Astrocyte (in vitro differentiated cells and primary cell): Measurements from ENCODE around the gene DYTN. TPM values are rescaled to one million over a fixed set of nuclear protein-coding genes. Genes with fewer than 3 reads are reported as not detected.

Source experiments
- DNase-seq: peaks from one replicate; pipeline ENCODE4 v3.0.0-alpha.2; 2010; ENCODE audit warnings: low read depth
- FAIRE-seq: peaks from 2 replicates; lab custom pipeline; 2011; peaks lifted over from hg19 to GRCh38; lab: Jason Lieb, UNC
- H2AFZ ChIP-seq: 2 replicates; pipeline ENCODE4 v1.6.0; 2012; ENCODE audit warnings: low read depth, low read length, inconsistent platforms
- H3K27ac ChIP-seq: 2 replicates; pipeline ENCODE4 v1.5.1; 2011; ENCODE audit warnings: low read depth, low read length, inconsistent platforms
- H3K27me3 ChIP-seq: 2 replicates; pipeline ENCODE4 v1.6.0; 2011; ENCODE audit warnings: low read length, inconsistent platforms; ENCODE audit not compliant: insufficient read depth
- H3K36me3 ChIP-seq: 2 replicates; pipeline ENCODE4 v1.5.1; 2011; ENCODE audit warnings: low read length, inconsistent platforms; ENCODE audit not compliant: insufficient read depth
- H3K4me1 ChIP-seq: 2 replicates; pipeline ENCODE4 v1.5.1; 2011; ENCODE audit warnings: low read length, inconsistent platforms; ENCODE audit not compliant: insufficient read depth
- H3K4me2 ChIP-seq: 2 replicates; pipeline ENCODE4 v1.6.0; 2012; ENCODE audit warnings: low read length, inconsistent platforms
- H3K4me3 ChIP-seq: 2 replicates; pipeline ENCODE4 v1.5.1; 2011; ENCODE audit warnings: low read depth, mild to moderate bottlenecking, low read length, inconsistent platforms; ENCODE audit not compliant: insufficient read depth
- H3K79me2 ChIP-seq: 2 replicates; pipeline ENCODE4 v1.6.0; 2012; ENCODE audit warnings: mild to moderate bottlenecking, low read length, inconsistent platforms; ENCODE audit not compliant: insufficient read depth
- H3K9ac ChIP-seq: 2 replicates; pipeline ENCODE4 v1.6.0; 2012; ENCODE audit warnings: mild to moderate bottlenecking, low read length, inconsistent platforms
- H3K9me3 ChIP-seq: 2 replicates; pipeline ENCODE4 v1.5.1; 2012; ENCODE audit warnings: low read depth, mild to moderate bottlenecking, low read length, inconsistent platforms; ENCODE audit not compliant: insufficient read depth
- H4K20me1 ChIP-seq: 2 replicates; pipeline ENCODE4 v1.6.0; 2012; ENCODE audit warnings: low read length, inconsistent platforms; ENCODE audit not compliant: insufficient read depth
- H3K27ac Mint-ChIP-seq: one replicate; pipeline ENCODE4 v1.8.0; 2021; ENCODE audit warnings: mild to moderate bottlenecking, mixed read lengths; ENCODE audit not compliant: unreplicated experiment
- H3K27me3 Mint-ChIP-seq: one replicate; pipeline ENCODE4 v1.8.0; 2021; ENCODE audit warnings: low read depth, mixed read lengths; ENCODE audit not compliant: unreplicated experiment
- H3K36me3 Mint-ChIP-seq: one replicate; pipeline ENCODE4 v1.8.0; 2021; ENCODE audit warnings: low read depth, mixed read lengths; ENCODE audit not compliant: unreplicated experiment
- H3K4me1 Mint-ChIP-seq: one replicate; pipeline ENCODE4 v1.8.0; 2021; ENCODE audit warnings: low read depth, mixed read lengths; ENCODE audit not compliant: unreplicated experiment
- H3K4me3 Mint-ChIP-seq: one replicate; pipeline ENCODE4 v1.8.0; 2021; ENCODE audit warnings: mild to moderate bottlenecking, moderate library complexity, mixed read lengths; ENCODE audit not compliant: unreplicated experiment
- H3K9me3 Mint-ChIP-seq: one replicate; pipeline ENCODE4 v1.8.0; 2021; ENCODE audit warnings: mild to moderate bottlenecking, mixed read lengths; ENCODE audit not compliant: unreplicated experiment
- CTCF ChIP-seq: IDR thresholded peaks from 2 replicates; pipeline ENCODE4 v1.5.1; 2011; ENCODE audit warnings: low read depth, mild to moderate bottlenecking, inconsistent platforms, low read length, moderate library complexity; ENCODE audit not compliant: insufficient read depth
- EZH2 ChIP-seq: IDR thresholded peaks from 2 replicates; pipeline ENCODE4 v1.6.1; 2012; ENCODE audit warnings: mild to moderate bottlenecking, low read length, inconsistent platforms; ENCODE audit not compliant: insufficient read depth
- total RNA-seq: library from RNA; stranded (reverse); gene quantifications from 2 replicates; pipeline ENCODE4 v1.2.1, GENCODE V29; 2021

Gene DYTN
- total RNA-seq, 1 donor from 2014 or later, result not detected

DNA sequence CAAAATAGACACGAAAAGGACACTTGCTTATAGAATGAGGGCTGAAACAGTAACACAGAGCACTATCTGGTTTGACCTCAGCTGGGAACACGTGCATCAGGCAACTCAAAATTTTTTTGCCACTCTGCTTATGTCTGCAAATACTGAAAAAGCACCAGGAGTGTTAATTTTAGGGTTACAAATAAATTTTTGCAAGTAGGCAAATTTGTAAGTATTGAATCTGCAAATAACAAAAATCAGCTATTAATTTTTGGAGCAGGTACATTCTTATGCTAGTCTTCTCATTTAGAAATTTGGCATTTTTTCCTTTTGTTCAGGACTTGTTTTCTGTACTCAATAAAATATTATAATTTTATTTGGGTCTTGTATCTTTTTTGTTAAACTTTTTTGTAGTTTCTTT is 29.7 kb downstream of the DYTN start:
- no peak for FAIRE-seq
- Histone ChIP-seq H4K20me1 (no peaks in the 10 kb centered on the region), H3K4me3 (no peak overlapping the region), H3K27ac (no peak overlapping the region), H2AFZ (no peak overlapping the region), H3K9ac (no peak overlapping the region), H3K36me3 (no peaks in the 10 kb centered on the region), H3K9me3 (no peaks in the 10 kb centered on the region), H3K27me3 (peaks cover 3% of the 10 kb centered on the region), H3K79me2 (no peaks in the 10 kb centered on the region), H3K4me2 (no peak overlapping the region), H3K4me1 (no peaks in the 10 kb centered on the region)
- Mint-ChIP-seq H3K9me3 (no peaks in the 10 kb centered on the region), H3K36me3 (no peaks in the 10 kb centered on the region), H3K4me1 (no peaks in the 10 kb centered on the region), H3K4me3 (no peak overlapping the region), H3K27ac (no peak overlapping the region), H3K27me3 (no peaks in the 10 kb centered on the region)
- TF ChIP-seq EZH2 (no peak), CTCF (no peak)
- DNase-seq, result no peak

- H3K27me3 ChIP-seq, result peaks cover 3% of the 10 kb centered on the region
- H3K27ac Mint-ChIP-seq, result no peak overlapping the region
- H3K4me1 ChIP-seq, result no peaks in the 10 kb centered on the region
- no peak overlapping the region for H3K27ac ChIP-seq
- no peaks in the 10 kb centered on the region for H3K36me3 Mint-ChIP-seq
- H2AFZ ChIP-seq, result no peak overlapping the region
- no peak for FAIRE-seq
- H3K4me3 Mint-ChIP-seq, result no peak overlapping the region
- no peak overlapping the region for H3K4me2 ChIP-seq
- no peak for TF ChIP-seq CTCF
- no peak for TF ChIP-seq EZH2
- H3K9ac ChIP-seq, result no peak overlapping the region
- no peaks in the 10 kb centered on the region for H3K27me3 Mint-ChIP-seq
- H3K9me3 ChIP-seq, result no peaks in the 10 kb centered on the region
- no peaks in the 10 kb centered on the region for H4K20me1 ChIP-seq
- no peaks in the 10 kb centered on the region for H3K9me3 Mint-ChIP-seq
- H3K4me3 ChIP-seq, result no peak overlapping the region
- H3K79me2 ChIP-seq, result no peaks in the 10 kb centered on the region
- H3K36me3 ChIP-seq, result no peaks in the 10 kb centered on the region
- no peaks in the 10 kb centered on the region for H3K4me1 Mint-ChIP-seq
- no peak for DNase-seq
Measured at GRCh38 chr2:206683546-206683945, 34.6 kb downstream of the DYTN start.

DNA sequence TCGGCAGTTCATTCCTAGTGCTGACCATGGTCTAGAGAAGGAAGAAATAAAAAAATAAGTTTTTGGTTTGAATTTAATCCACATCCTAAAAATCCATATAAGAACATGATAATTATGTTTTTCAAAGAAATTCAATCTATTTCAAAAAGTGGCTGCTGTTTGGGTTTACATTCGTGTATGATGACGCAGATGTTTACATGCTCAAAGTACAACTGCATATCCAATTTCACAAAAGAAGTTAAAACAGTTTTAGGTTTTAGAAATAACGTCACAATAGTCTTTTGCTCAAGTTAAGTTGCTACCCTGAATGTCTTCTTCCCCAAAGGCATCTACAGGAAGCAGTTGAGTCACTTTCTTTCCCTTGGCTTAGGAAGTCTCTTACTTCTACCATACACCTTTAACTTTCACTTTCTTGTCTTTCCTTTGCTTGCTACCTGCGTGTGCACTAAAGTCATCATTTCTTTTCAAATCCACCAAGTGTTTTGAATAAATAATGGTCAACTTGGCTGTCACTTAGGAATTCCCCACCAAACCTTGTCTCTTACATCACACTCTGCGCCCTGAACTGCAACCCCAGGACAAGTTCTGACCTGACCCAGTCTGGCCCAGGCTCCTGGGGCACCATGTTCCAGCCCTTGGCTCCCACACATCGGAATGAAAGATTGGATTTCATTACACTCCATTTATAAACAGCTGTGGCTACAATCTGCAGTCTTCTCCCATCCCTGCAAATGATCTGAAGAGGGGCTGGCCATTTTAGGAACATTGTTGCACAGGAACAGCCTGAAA is 47.5 kb downstream of the DYTN start:
- no peak for DNase-seq

More for the DNA sequence above, 47.5 kb downstream of the DYTN start:
- H3K4me1 ChIP-seq, result no peaks in the 10 kb centered on the region
- no peaks in the 10 kb centered on the region for H3K36me3 ChIP-seq
- H3K4me2 ChIP-seq, result no peak overlapping the region
- Mint-ChIP-seq H3K4me3 (no peak overlapping the region), H3K36me3 (no peaks in the 10 kb centered on the region), H3K27ac (no peak overlapping the region), H3K4me1 (no peaks in the 10 kb centered on the region), H3K27me3 (peaks cover 3% of the 10 kb centered on the region), H3K9me3 (no peaks in the 10 kb centered on the region)
- no peaks in the 10 kb centered on the region for H4K20me1 ChIP-seq
- H3K9me3 ChIP-seq, result no peaks in the 10 kb centered on the region
- H3K79me2 ChIP-seq, result no peaks in the 10 kb centered on the region
- no peak overlapping the region for H3K4me3 ChIP-seq
- no peak overlapping the region for H3K9ac ChIP-seq
- FAIRE-seq, result no peak
- TF ChIP-seq CTCF (no peak), EZH2 (no peak)
- no peak overlapping the region for H2AFZ ChIP-seq
- no peaks in the 10 kb centered on the region for H3K27me3 ChIP-seq
- no peak overlapping the region for H3K27ac ChIP-seq
